Ishikawa (cell line): Measurements from ENCODE around the gene MCIDAS.

ENCODE experiments used
- EP300 ChIP-seq: IDR thresholded peaks from 2 replicates; pipeline ENCODE4 v1.6.1; 2012; ENCODE audit warnings: borderline replicate concordance
- MAX ChIP-seq: IDR thresholded peaks from 2 replicates; pipeline ENCODE4 v1.6.1; 2012
- NFIC ChIP-seq: IDR thresholded peaks from 2 replicates; pipeline ENCODE4 v1.6.1; 2012
- RAD21 ChIP-seq: IDR thresholded peaks from 2 replicates; pipeline ENCODE4 v1.6.1; 2012; ENCODE audit warnings: low read depth
- TAF1 ChIP-seq: IDR thresholded peaks from 2 replicates; pipeline ENCODE4 v1.6.1; 2012; ENCODE audit warnings: low read depth, mild to moderate bottlenecking
- ZBTB7A ChIP-seq: IDR thresholded peaks from 2 replicates; pipeline ENCODE4 v1.6.1; 2012; ENCODE audit warnings: low read depth
- TF ChIP-seq, protein P1 (sequence below): IDR thresholded peaks from 2 replicates; pipeline ENCODE4 v1.6.1; 2012; ENCODE audit warnings: low read depth, mild to moderate bottlenecking

DNA sequence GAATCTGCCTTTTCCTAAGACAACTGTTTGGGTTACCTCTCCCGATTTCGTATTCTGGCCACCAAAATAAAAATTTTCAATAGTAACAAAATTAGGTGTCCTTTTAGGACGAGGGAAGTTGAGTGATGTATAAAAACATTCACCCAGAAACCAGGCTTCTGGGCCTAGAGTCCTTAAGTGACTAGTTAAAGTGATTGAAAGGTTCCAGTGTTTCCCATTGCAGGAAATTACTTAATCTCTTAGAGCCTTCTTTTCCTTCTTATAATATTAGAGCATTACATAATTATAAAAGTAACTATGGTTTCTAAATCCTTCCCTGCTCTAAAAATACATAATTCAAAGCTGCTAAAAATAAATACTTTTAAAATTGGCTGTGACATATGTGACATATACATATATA lies 7.3 kb downstream of the MCIDAS start:
- TF ChIP-seq TAF1 (no peak), ZBTB7A (no peak), EP300 (no peak), MAX (no peak), NFIC (no peak), RAD21 (no peak)
- TF ChIP-seq, protein P1, sequence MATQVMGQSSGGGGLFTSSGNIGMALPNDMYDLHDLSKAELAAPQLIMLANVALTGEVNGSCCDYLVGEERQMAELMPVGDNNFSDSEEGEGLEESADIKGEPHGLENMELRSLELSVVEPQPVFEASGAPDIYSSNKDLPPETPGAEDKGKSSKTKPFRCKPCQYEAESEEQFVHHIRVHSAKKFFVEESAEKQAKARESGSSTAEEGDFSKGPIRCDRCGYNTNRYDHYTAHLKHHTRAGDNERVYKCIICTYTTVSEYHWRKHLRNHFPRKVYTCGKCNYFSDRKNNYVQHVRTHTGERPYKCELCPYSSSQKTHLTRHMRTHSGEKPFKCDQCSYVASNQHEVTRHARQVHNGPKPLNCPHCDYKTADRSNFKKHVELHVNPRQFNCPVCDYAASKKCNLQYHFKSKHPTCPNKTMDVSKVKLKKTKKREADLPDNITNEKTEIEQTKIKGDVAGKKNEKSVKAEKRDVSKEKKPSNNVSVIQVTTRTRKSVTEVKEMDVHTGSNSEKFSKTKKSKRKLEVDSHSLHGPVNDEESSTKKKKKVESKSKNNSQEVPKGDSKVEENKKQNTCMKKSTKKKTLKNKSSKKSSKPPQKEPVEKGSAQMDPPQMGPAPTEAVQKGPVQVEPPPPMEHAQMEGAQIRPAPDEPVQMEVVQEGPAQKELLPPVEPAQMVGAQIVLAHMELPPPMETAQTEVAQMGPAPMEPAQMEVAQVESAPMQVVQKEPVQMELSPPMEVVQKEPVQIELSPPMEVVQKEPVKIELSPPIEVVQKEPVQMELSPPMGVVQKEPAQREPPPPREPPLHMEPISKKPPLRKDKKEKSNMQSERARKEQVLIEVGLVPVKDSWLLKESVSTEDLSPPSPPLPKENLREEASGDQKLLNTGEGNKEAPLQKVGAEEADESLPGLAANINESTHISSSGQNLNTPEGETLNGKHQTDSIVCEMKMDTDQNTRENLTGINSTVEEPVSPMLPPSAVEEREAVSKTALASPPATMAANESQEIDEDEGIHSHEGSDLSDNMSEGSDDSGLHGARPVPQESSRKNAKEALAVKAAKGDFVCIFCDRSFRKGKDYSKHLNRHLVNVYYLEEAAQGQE, result no peak
